Small intestine (tissue), 7 donors: ENCODE results near the gene TNS3. TPM values are rescaled to one million over a fixed set of nuclear protein-coding genes. Genes with fewer than 3 reads are reported as not detected.

Experiments
- DNase-seq, 2 donors: peaks; one replicate each; pipeline versions ENCODE4 v3.0.0 to v3.0.0-alpha.2; 2013
- FAIRE-seq: peaks from 2 replicates; lab custom pipeline; 2012; peaks lifted over from hg19 to GRCh38; lab: Jason Lieb, UNC
- H3K27ac ChIP-seq, 3 donors: one replicate each; pipeline ENCODE4 v1.5.1; 2013; ENCODE audit warnings: low read length in 2 of 3, mild to moderate bottlenecking in 2 of 3, control low read depth in 1 of 3, inconsistent platforms in 1 of 3, low read depth in 1 of 3, moderate library complexity in 1 of 3
- H3K27me3 ChIP-seq, 3 donors: one replicate each; pipeline ENCODE4 v1.6.1; 2013; ENCODE audit warnings: low read length in 3 of 3, inconsistent platforms in 1 of 3; ENCODE audit not compliant: control insufficient read depth in 3 of 3, insufficient read depth in 3 of 3
- H3K36me3 ChIP-seq, 3 donors: one replicate each; pipeline ENCODE4 v1.6.1; 2013; ENCODE audit warnings: low read length in 3 of 3, inconsistent platforms in 1 of 3, low read depth in 1 of 3, mild to moderate bottlenecking in 1 of 3, moderate library complexity in 1 of 3; ENCODE audit not compliant: control insufficient read depth in 3 of 3, insufficient read depth in 2 of 3
- H3K4me1 ChIP-seq, 3 donors: one replicate each; pipeline ENCODE4 v1.6.1; 2013; ENCODE audit warnings: low read length in 2 of 3, inconsistent platforms in 1 of 3, low read depth in 1 of 3, mild to moderate bottlenecking in 1 of 3, moderate library complexity in 1 of 3; ENCODE audit not compliant: control insufficient read depth in 3 of 3, insufficient read depth in 2 of 3
- H3K4me3 ChIP-seq, 3 donors: one replicate each; pipeline ENCODE4 v1.5.1; 2013; ENCODE audit warnings: low read length in 3 of 3, control low read depth in 1 of 3, inconsistent platforms in 1 of 3, low read depth in 1 of 3, mild to moderate bottlenecking in 1 of 3, moderate library complexity in 1 of 3
- H3K9me3 ChIP-seq, 2 donors: one replicate each; pipeline ENCODE4 v1.6.1; 2013; ENCODE audit warnings: low read depth in 1 of 2, low read length in 1 of 2; ENCODE audit not compliant: control insufficient read depth in 2 of 2, insufficient read depth in 1 of 2
- WGBS, 3 donors: extraction: QIAGEN DNeasy Blood & Tissue Kit; methylation state at CpG; one replicate each; pipeline ENCODE4 v1.1.7; 2013; 5-methylcytosine and 5-hydroxymethylcytosine counted together
- polyA plus RNA-seq, 4 donors: library from polyadenylated mRNA; stranded (reverse) in 3 of 4; unstranded in 1 of 4; fragments of 200-250 nt in 3 of 4; fragments of 120-200 nt in 1 of 4; gene quantifications; one replicate each; pipeline versions ENCODE4 v1.2.1 to v1.2.3, GENCODE V29; 2013
- donor health status: healthy with polysubstance abuse.
- donor health status: control.
- donor health status: control.
- donor health status: Bipolar disorder and iron deficiency.
- donor health status: healthy.

Gene TNS3
- polyA plus RNA-seq, 4 donors: 17.2 to 67.1 (median 27.3) TPM

GRCh38 chr7:47517821-47518480 is 64.0 kb downstream of the TNS3 start:
- FAIRE-seq: no peak
- peaks cover 0 to 75% (median 0%) of the 10 kb centered on the region in 3 donors for H3K36me3 ChIP-seq
- H3K27me3 ChIP-seq: no peaks in the 10 kb centered on the region
- no peak for DNase-seq
- WGBS, 3 donors: 96 to 97% (median 97%) methylated on average over 10 of the region's 10 CpGs
- no peak overlapping the region for H3K4me3 ChIP-seq
- peak overlapping the region in 1 of 3 donors; percentile 27 for H3K27ac ChIP-seq
- H3K4me1 ChIP-seq: peaks cover 5 to 37% (median 6%) of the 10 kb centered on the region in 3 donors
- no peaks in the 10 kb centered on the region for H3K9me3 ChIP-seq

DNA sequence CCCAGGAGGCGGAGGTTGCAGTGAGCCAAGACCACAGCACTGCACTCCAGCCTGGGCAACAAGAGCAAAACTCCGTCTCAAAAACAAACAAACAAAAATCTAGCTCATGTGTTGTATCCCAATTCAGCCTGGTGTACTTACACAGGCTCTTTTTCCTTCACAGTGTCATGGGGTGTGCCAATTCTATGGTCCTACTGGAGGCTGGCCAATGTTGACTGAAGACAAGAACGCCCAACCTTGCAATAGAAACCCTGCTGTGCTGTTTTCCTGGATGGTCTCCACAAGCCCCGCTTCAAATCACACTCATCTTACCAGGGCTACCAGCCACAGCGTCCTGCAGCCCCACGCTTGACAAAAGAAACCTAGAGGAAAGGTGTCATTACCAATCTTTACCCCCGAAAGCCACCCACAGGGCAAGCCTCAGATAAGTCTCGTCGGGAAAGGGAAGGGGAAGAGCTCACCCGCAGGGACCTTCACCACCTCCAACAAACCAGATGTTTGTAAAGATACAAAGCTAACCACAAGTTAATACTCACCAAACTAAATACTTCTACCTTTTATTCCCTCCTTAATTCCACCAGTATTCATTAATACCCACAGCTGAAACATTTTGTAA is 64.8 kb downstream of the TNS3 start:
- no peak for FAIRE-seq

GRCh38 chr7:47516386-47516785 is 65.5 kb downstream of the TNS3 start:
- Histone ChIP-seq H3K9me3 (no peaks in the 10 kb centered on the region), H3K36me3 (peaks cover 0 to 70% (median 0%) of the 10 kb centered on the region in 3 donors), H3K4me3 (no peak overlapping the region), H3K4me1 (peaks cover 5 to 45% (median 6%) of the 10 kb centered on the region in 3 donors), H3K27me3 (no peaks in the 10 kb centered on the region), H3K27ac (no peak overlapping the region)
- 92 to 93% (median 93%) methylated on average over 6 of the region's 6 CpGs for whole genome bisulfite sequencing, 3 donors
- FAIRE-seq (no peak), DNase-seq (no peak)

More for the DNA sequence above, 64.8 kb downstream of the TNS3 start:
- Histone ChIP-seq H3K4me3 (no peak overlapping the region), H3K4me1 (peaks cover 5 to 41% (median 6%) of the 10 kb centered on the region in 3 donors), H3K36me3 (peaks cover 0 to 70% (median 0%) of the 10 kb centered on the region in 3 donors), H3K27me3 (no peaks in the 10 kb centered on the region), H3K9me3 (no peaks in the 10 kb centered on the region), H3K27ac (no peak overlapping the region)
- peak in 1 of 2 donors; percentile 27 for DNase-seq
- WGBS, 3 donors: 52 to 77% (median 64%) methylated on average over 10 of the region's 10 CpGs

GRCh38 chr7:47515305-47515834 is 66.5 kb downstream of the TNS3 start:
- Histone ChIP-seq H3K36me3 (peaks cover 0 to 66% (median 0%) of the 10 kb centered on the region in 3 donors), H3K4me1 (peaks cover 5 to 37% (median 6%) of the 10 kb centered on the region in 3 donors), H3K27ac (no peak overlapping the region), H3K4me3 (no peak overlapping the region), H3K27me3 (no peaks in the 10 kb centered on the region), H3K9me3 (no peaks in the 10 kb centered on the region)
- 96 to 97% (median 96%) methylated on average over 7 of the region's 7 CpGs for WGBS, 3 donors
- DNase-seq (no peak), FAIRE-seq (no peak)

DNA sequence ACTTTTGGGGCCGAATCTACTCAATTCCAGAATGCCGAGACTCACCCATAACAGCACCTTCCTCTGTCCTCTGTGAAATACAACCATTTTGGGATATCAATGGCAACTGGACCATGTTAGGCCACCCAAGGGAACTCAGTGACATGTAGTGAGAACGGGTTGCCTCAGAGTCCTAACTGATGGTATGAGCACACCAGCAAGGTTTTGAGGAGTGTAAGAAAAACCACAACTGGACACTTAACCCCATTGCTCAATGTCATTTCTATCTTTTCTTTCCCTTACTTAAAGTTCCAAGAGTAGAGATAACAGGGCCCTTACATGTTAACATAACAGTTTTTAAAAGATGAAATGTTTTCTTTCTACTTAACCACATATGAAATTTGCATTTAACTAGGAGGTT is 67.1 kb downstream of the TNS3 start:
- Histone ChIP-seq H3K4me3 (no peak overlapping the region), H3K27me3 (no peaks in the 10 kb centered on the region), H3K27ac (no peak overlapping the region), H3K36me3 (peaks cover 0 to 66% (median 0%) of the 10 kb centered on the region in 3 donors), H3K9me3 (no peaks in the 10 kb centered on the region), H3K4me1 (peaks cover 5 to 34% (median 6%) of the 10 kb centered on the region in 3 donors)
- 89 to 95% (median 94%) methylated on average over 3 of the region's 3 CpGs for WGBS, 3 donors
- no peak for DNase-seq
- no peak for FAIRE-seq

DNA sequence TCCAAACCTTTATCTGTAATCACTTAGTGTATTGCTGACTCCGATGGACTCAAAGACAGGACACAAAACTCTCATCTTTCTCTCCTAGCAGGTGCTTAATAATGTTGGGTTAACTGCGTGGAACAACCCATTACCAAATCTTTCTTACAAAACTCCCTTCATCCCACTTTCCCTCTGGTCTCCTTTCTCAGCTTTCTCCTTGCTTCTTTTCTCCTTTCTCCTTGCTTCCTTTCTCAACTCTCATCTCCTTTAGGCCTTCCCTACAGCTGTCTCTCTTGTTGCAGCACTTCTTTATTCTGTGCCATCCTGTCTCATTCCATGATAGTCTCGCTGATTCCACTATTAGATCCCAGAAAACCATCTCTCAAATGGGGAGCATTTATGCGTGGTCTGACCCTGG is 67.5 kb downstream of the TNS3 start:
- peaks cover 0 to 67% (median 2%) of the 10 kb centered on the region in 3 donors for H3K36me3 ChIP-seq
- no peak for FAIRE-seq
- 72 to 87% (median 82%) methylated on average over 4 of the region's 4 CpGs for WGBS, 3 donors
- H3K27ac ChIP-seq: no peak overlapping the region
- H3K9me3 ChIP-seq: no peaks in the 10 kb centered on the region
- peaks cover 3 to 32% (median 6%) of the 10 kb centered on the region in 3 donors for H3K4me1 ChIP-seq
- H3K4me3 ChIP-seq: no peak overlapping the region
- DNase-seq: no peak
- H3K27me3 ChIP-seq: no peaks in the 10 kb centered on the region

- no peaks in the 10 kb centered on the region for H3K27me3 ChIP-seq
- WGBS, 3 donors: 46 to 65% (median 50%) methylated on average over 12 of the region's 12 CpGs
- DNase-seq: peak in 1 of 2 donors; percentile 21
- H3K4me3 ChIP-seq: no peak overlapping the region
- H3K4me1 ChIP-seq: peaks cover 2 to 28% (median 2%) of the 10 kb centered on the region in 3 donors
- H3K9me3 ChIP-seq: peaks cover 0 to 2% of the 10 kb centered on the region in 2 donors
- H3K36me3 ChIP-seq: peaks cover 0 to 68% (median 2%) of the 10 kb centered on the region in 3 donors
- no peak for FAIRE-seq
- peak overlapping the region in 2 of 3 donors; percentile 27 to 30 for H3K27ac ChIP-seq
Observed at GRCh38 chr7:47513741-47514241, 68.1 kb downstream of the TNS3 start.

- Histone ChIP-seq H3K9me3 (peaks cover 0 to 6% of the 10 kb centered on the region in 2 donors), H3K27me3 (no peaks in the 10 kb centered on the region), H3K27ac (no peak overlapping the region), H3K4me3 (no peak overlapping the region), H3K36me3 (peaks cover 0 to 66% (median 2%) of the 10 kb centered on the region in 3 donors), H3K4me1 (peaks cover 0 to 30% (median 0%) of the 10 kb centered on the region in 3 donors)
- 74 to 87% (median 80%) methylated on average over 5 of the region's 5 CpGs for WGBS, 3 donors
- no peak for DNase-seq
- no peak for FAIRE-seq
Observed at GRCh38 chr7:47512481-47513176, 69.3 kb downstream of the TNS3 start.
